PC-9 (cell line): ENCODE data around the gene F5.

Experiments used
- EZH2 ChIP-seq: fragments of 200-600 bp; sonication (generic); IDR thresholded peaks from 2 replicates; pipeline ENCODE4 v1.8.0; 2017; ENCODE audit warnings: antibody characterized with exemption, low read depth
- TF ChIP-seq, protein P1 (sequence below): fragments of 200-600 bp; sonication (generic); conservative IDR thresholded peaks from 2 replicates; pipeline ENCODE4 v1.6.1; 2017; ENCODE audit warnings: mixed run types, antibody characterized with exemption, mild to moderate bottlenecking, moderate library complexity

GRCh38 chr1:169568497-169568896 lies 17.8 kb downstream of the F5 start:
- TF ChIP-seq, protein P1, sequence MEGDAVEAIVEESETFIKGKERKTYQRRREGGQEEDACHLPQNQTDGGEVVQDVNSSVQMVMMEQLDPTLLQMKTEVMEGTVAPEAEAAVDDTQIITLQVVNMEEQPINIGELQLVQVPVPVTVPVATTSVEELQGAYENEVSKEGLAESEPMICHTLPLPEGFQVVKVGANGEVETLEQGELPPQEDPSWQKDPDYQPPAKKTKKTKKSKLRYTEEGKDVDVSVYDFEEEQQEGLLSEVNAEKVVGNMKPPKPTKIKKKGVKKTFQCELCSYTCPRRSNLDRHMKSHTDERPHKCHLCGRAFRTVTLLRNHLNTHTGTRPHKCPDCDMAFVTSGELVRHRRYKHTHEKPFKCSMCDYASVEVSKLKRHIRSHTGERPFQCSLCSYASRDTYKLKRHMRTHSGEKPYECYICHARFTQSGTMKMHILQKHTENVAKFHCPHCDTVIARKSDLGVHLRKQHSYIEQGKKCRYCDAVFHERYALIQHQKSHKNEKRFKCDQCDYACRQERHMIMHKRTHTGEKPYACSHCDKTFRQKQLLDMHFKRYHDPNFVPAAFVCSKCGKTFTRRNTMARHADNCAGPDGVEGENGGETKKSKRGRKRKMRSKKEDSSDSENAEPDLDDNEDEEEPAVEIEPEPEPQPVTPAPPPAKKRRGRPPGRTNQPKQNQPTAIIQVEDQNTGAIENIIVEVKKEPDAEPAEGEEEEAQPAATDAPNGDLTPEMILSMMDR: no peak
- no peak for TF ChIP-seq EZH2
